ENCODE data around the gene IRX5. TPM values are rescaled to one million over a fixed set of nuclear protein-coding genes. Genes with fewer than 3 reads are reported as not detected.

The IRX5 gene
- total and polyA plus RNA-seq, 2 of the 4 experiments (the other 2 are of a cell fraction), result not detected

GRCh38 chr16:54929090-54930004 is 1.3 kb upstream of the IRX5 start:
- Histone ChIP-seq H2AK5ac (ENCODE audit: low read depth, low read length) (no peak overlapping the region), H2BK20ac (ENCODE audit: low read depth, low read length) (no peak overlapping the region), H3K4me2 (ENCODE audit: low read depth, low read length) (peak overlapping the region; percentile 80), H3K36me3 (ENCODE audit: control insufficient read depth, insufficient read depth, low read length) (no peaks in the 10 kb centered on the region), H3K23ac (ENCODE audit: low read depth, low read length) (no peak overlapping the region), H3K4me3 (ENCODE audit: insufficient read depth, low read depth, low read length) (peak overlapping the region; percentile 53), H3K4ac (ENCODE audit: low read depth, low read length) (no peak overlapping the region; the same call in 1 of the 2 replicates), H3K9me1 (ENCODE audit: insufficient read depth, low read length) (no peaks in the 10 kb centered on the region), H3K14ac (replicated peaks; ENCODE audit: low read depth, low read length) (no peak overlapping the region), H4K8ac (ENCODE audit: low read depth in 2 of 2, low read length in 2 of 2) (no peak overlapping the region), H3K79me1 (ENCODE audit: low read depth in 1 of 2, low read length in 2 of 2) (no peaks in the 10 kb centered on the region), H3K56ac (ENCODE audit: extremely low read depth, insufficient read depth, low read length) (no peak overlapping the region), H2BK120ac (ENCODE audit: low read depth, low read length) (no peak overlapping the region), H4K91ac (ENCODE audit: insufficient read depth, low read depth, low read length) (no peak overlapping the region), H3K9ac (ENCODE audit: low read depth, low read length) (no peak overlapping the region), H3K9me3 (ENCODE audit: control insufficient read depth, insufficient read depth, low read length) (peaks cover 8% of the 10 kb centered on the region; the same call in 1 of the 2 replicates), H3K4me1 (ENCODE audit: control insufficient read depth, insufficient read depth, low read length) (no peaks in the 10 kb centered on the region), H2BK15ac (ENCODE audit: low read depth, low read length) (no peak overlapping the region), H3K27ac (ENCODE audit: insufficient read depth, low read length) (no peak overlapping the region), H2BK5ac (ENCODE audit: low read depth, low read length, poor library complexity, severe bottlenecking) (no peak overlapping the region), H4K20me1 (ENCODE audit: insufficient read depth, low read length) (no peaks in the 10 kb centered on the region), H3K18ac (ENCODE audit: low read depth, low read length) (no peak overlapping the region), H4K5ac (ENCODE audit: low read depth, low read length) (no peak overlapping the region), H2AK9ac (replicated peaks; ENCODE audit: low read depth, low read length, poor library complexity) (peak overlapping the region; percentile 42), H3K27me3 (ENCODE audit: control insufficient read depth, insufficient read depth, low read length) (peaks cover 38% of the 10 kb centered on the region), H2AFZ (replicated peaks; ENCODE audit: low read length, poor library complexity) (peak overlapping the region; percentile 93)
- dilution Hi-C loops (cut with HindIII; ENCODE audit: low sequenced_read_pairs, unreplicated experiment) (no loop called here), intact Hi-C loops (cut with micrococcal nuclease) (loop anchor here (5.0 to 10.0 kb wide), 4 partner anchors 645 to 1385 kb away; partner anchors contain the start of gene IRX3), in situ Hi-C loops (cut with MboI; ENCODE audit: low sequenced_read_pairs) (loop anchor here (25.0 kb wide), 3 partner anchors 642 to 1167 kb away; partner anchors contain the start of gene IRX3)
- whole genome bisulfite sequencing, 2 experiments (ENCODE audit: extremely low coverage in 2 of 2, insufficient read length in 1 of 2), result 3% methylated on average over 12 of the region's 73 CpGs; no CpG with 5 or more reads in 1 of the 2 experiments
- TF ChIP-seq NFE2L2 (IDR thresholded peaks at IDR 0.05; ENCODE audit: low read depth, low read length) (no peak), BHLHE40 (IDR thresholded peaks at IDR 0.05; ENCODE audit: low read depth, low read length) (peak; percentile 47; the same call in 1 of the 2 replicates), MXI1 (IDR thresholded peaks at IDR 0.05; ENCODE audit: borderline replicate concordance, low read depth, low read length) (no peak), CEBPB (IDR thresholded peaks at IDR 0.05; ENCODE audit: low read depth, low read length) (peak; percentile 80), MAZ (IDR thresholded peaks at IDR 0.05; ENCODE audit: borderline replicate concordance, low read depth, low read length) (peak; percentile 67; the same call in 1 of the 2 replicates)
- no TSS peak for BruUV-seq (replicated peaks)
- ATAC-seq (ENCODE audit: low read depth) (peak; percentile 91), DNase-seq (peak; percentile 94)
- ChIA-PET CTCF (interaction anchor here (1.1 kb wide), 1 partner anchor 1153 kb away, joined by 3 read pairs; no protein-coding TSS in a partner anchor), POLR2A (ENCODE audit: unreplicated experiment) (no interaction called here)

Measured in IMR-90 (cell line).